OCI-LY3 (cell line): Measurements from ENCODE around the gene ZMIZ1.
"Not testable (repeated sequence)": the region's sequence is repeated elsewhere in the genome, so short reads cannot be mapped to it uniquely, and the experiment has no call there.

ENCODE experiments used
- H2AFZ ChIP-seq: fragments of 200-600, 300-600 bp; shearing (Covaris generic); 2 replicates; pipeline ENCODE4 v1.6.0; 2014; ENCODE audit warnings: antibody characterized with exemption, low read depth, low read length
- H3K27ac ChIP-seq: fragments of 200-600, 300-600 bp; sonication (generic); 2 replicates; pipeline ENCODE4 v1.5.1; 2014; ENCODE audit warnings: mild to moderate bottlenecking, low read length, moderate library complexity, mixed read lengths
- H3K27me3 ChIP-seq: fragments of 200-600, 300-600 bp; sonication (generic); 2 replicates; pipeline ENCODE4 v1.6.1; 2014; ENCODE audit warnings: low read depth, low read length, mixed read lengths
- H3K36me3 ChIP-seq: fragments of 200-600, 300-600 bp; sonication (generic); replicated peaks from 2 replicates; pipeline ENCODE3; 2014; ENCODE audit warnings: low read depth, low read length, mixed read lengths
- H3K4me1 ChIP-seq: fragments of 300-600, 200-600 bp; sonication (generic); 2 replicates; pipeline ENCODE4 v1.6.1; 2014; ENCODE audit warnings: low read length, mixed read lengths
- H3K4me2 ChIP-seq: fragments of 200-600, 300-600 bp; sonication (generic); 2 replicates; pipeline ENCODE4 v1.6.1; 2014; ENCODE audit warnings: low read length, mixed read lengths
- H3K4me3 ChIP-seq: fragments of 300-600, 200-600 bp; sonication (generic); 2 replicates; pipeline ENCODE4 v1.5.1; 2014; ENCODE audit warnings: antibody characterized with exemption, mild to moderate bottlenecking, low read length, moderate library complexity
- H3K79me2 ChIP-seq: fragments of 300-600, 200-600 bp; shearing (Covaris generic); 2 replicates; pipeline ENCODE4 v1.6.1; 2014; ENCODE audit warnings: mild to moderate bottlenecking, low read length, mixed read lengths
- H3K9ac ChIP-seq: fragments of 300-600, 200-600 bp; shearing (Covaris generic); 2 replicates; pipeline ENCODE4 v1.6.0; 2014; ENCODE audit warnings: mild to moderate bottlenecking, low read length, moderate library complexity
- H3K9me3 ChIP-seq: fragments of 200-600, 300-600 bp; shearing (Covaris generic); 2 replicates; pipeline ENCODE4 v1.6.1; 2014; ENCODE audit warnings: low read length, mixed read lengths; ENCODE audit not compliant: insufficient read depth
- H4K20me1 ChIP-seq: fragments of 200-600, 300-600 bp; sonication (generic); 2 replicates; pipeline ENCODE4 v1.6.1; 2016; ENCODE audit warnings: low read length, mixed read lengths; ENCODE audit not compliant: insufficient read depth
- EZH2phosphoT487 ChIP-seq: fragments of 200-600 bp; shearing (Covaris generic); IDR thresholded peaks from 2 replicates; pipeline ENCODE4 v1.6.1; 2018; ENCODE audit warnings: antibody characterized with exemption, mixed run types, low read depth
- TF ChIP-seq, protein P1 (sequence below): fragments of 200-600, 300-600 bp; sonication (generic); IDR thresholded peaks from 2 replicates; pipeline ENCODE4 v1.5.1; 2014; ENCODE audit warnings: antibody characterized with exemption, low read length, low read depth

Gene ZMIZ1

GRCh38 chr10:79329529-79329928 is 260.8 kb downstream of the ZMIZ1 start:
- Histone ChIP-seq H3K9me3 (0 out of 2 replicates have a peak, but pooled peaks cover 4% of the 10 kb centered on the region), H3K79me2 (no peaks in the 10 kb centered on the region), H3K9ac (no peak overlapping the region), H3K4me1 (peaks cover 11% of the 10 kb centered on the region), H4K20me1 (no peaks in the 10 kb centered on the region), H3K4me3 (no peak overlapping the region), H3K27ac (no peak overlapping the region), H3K36me3 (no peaks in the 10 kb centered on the region), H3K27me3 (no peaks in the 10 kb centered on the region), H3K4me2 (no peak overlapping the region), H2AFZ (no peak overlapping the region)
- TF ChIP-seq, protein P1, sequence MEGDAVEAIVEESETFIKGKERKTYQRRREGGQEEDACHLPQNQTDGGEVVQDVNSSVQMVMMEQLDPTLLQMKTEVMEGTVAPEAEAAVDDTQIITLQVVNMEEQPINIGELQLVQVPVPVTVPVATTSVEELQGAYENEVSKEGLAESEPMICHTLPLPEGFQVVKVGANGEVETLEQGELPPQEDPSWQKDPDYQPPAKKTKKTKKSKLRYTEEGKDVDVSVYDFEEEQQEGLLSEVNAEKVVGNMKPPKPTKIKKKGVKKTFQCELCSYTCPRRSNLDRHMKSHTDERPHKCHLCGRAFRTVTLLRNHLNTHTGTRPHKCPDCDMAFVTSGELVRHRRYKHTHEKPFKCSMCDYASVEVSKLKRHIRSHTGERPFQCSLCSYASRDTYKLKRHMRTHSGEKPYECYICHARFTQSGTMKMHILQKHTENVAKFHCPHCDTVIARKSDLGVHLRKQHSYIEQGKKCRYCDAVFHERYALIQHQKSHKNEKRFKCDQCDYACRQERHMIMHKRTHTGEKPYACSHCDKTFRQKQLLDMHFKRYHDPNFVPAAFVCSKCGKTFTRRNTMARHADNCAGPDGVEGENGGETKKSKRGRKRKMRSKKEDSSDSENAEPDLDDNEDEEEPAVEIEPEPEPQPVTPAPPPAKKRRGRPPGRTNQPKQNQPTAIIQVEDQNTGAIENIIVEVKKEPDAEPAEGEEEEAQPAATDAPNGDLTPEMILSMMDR = no peak
- TF ChIP-seq EZH2phosphoT487 = no peak

DNA sequence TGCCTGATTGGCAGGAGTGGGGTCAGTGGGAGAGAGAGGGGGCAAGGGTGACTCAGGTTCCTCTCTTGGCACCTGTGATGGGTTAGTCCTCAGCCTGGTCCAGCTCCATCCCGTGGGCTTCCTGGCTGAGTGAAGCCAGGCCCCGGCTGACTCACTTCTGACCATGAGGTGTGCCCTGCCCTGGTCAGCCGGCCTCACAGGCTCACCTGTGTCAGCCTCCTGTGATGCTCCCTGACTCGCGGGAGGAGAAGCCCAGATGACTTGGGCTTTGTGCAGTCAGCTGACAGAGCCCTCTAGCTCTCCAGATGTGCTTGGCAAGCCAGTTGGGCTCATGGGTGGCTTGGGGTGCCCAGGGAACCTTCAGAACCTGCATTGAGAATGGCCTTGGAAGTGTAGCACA is 262.5 kb downstream of the ZMIZ1 start:
- Histone ChIP-seq H3K79me2 (no peaks in the 10 kb centered on the region), H3K27me3 (no peaks in the 10 kb centered on the region), H4K20me1 (no peaks in the 10 kb centered on the region), H3K4me1 (peaks cover 11% of the 10 kb centered on the region), H3K9me3 (0 out of 2 replicates have a peak, but pooled peaks cover 4% of the 10 kb centered on the region), H3K4me2 (peak overlapping the region; percentile 52), H2AFZ (no peak overlapping the region), H3K4me3 (no peak overlapping the region; the same call in 1 of the 2 replicates), H3K9ac (no peak overlapping the region), H3K36me3 (no peaks in the 10 kb centered on the region), H3K27ac (no peak overlapping the region)
- no peak for TF ChIP-seq EZH2phosphoT487
- TF ChIP-seq, protein P1 = no peak

DNA sequence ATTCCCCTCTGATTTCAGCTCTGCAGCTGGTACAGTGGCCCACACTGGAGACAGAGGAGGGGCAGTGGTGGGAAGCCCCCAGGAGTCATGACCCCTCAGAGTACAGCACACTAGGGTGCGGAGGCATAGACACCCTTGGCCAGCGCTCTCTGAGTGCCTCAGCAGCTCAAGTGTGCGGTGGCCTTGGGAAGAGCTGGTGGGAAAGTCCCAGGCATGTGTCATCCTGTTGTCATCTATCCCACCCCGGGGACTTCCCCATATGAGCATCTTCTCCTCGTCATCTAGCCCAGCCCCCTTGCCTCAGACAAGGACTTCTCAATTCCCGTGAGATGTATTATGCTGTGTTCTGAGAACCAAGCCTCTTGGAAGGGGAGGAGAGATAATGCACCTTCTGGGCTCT is 262.9 kb downstream of the ZMIZ1 start:
- H4K20me1 ChIP-seq = no peaks in the 10 kb centered on the region
- TF ChIP-seq, protein P1 = no peak
- TF ChIP-seq EZH2phosphoT487 = no peak
- peak overlapping the region; percentile 46 for H3K4me3 ChIP-seq
- peak overlapping the region; percentile 52 for H3K4me2 ChIP-seq
- no peak overlapping the region for H3K27ac ChIP-seq
- H3K4me1 ChIP-seq = peaks cover 11% of the 10 kb centered on the region
- no peaks in the 10 kb centered on the region for H3K27me3 ChIP-seq
- no peaks in the 10 kb centered on the region for H3K36me3 ChIP-seq
- H3K9ac ChIP-seq = no peak overlapping the region
- 0 out of 2 replicates have a peak, but pooled peaks cover 4% of the 10 kb centered on the region for H3K9me3 ChIP-seq
- H2AFZ ChIP-seq = no peak overlapping the region
- H3K79me2 ChIP-seq = no peaks in the 10 kb centered on the region

DNA sequence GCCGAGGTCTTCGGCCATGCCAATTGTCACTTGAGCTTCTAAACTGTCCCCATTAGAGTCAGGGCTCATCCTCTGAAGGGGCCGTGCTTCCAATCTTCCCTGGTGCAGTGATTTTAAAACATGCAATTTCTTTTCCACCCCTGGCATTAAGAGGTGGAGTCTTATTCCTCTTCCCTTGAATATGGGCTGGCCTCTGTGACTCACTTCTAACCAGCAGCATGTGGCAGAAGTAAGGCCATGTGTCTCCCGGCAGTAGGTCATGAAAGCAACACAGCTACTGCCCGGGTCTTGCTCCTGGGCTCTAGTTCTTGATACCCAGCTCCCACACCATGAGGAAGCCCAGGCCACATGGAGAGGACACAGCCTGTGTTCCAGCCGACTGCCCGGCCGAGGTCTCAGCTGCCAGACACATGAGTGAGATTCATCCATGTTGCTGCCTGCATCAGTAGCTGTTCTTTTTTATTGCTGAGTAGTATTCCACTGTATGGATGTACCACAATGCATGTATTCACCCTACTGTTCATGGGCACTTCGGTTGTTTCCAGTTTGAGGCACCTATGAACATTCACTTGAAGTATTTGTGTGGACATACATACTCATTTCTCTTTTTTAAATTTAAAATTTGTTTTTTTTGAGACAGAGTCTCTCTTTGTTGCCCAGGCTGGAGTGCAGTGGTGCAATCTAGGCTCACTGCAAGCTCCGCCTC is 264.0 kb downstream of the ZMIZ1 start:
- not testable (repeated sequence) for H3K4me2 ChIP-seq, H3K9me3 ChIP-seq, H2AFZ ChIP-seq, H3K4me3 ChIP-seq, H3K36me3 ChIP-seq, H3K27ac ChIP-seq, H4K20me1 ChIP-seq, H3K27me3 ChIP-seq, H3K9ac ChIP-seq, H3K79me2 ChIP-seq
- peaks cover 11% of the 10 kb centered on the region for H3K4me1 ChIP-seq
